GM23338 (cell line): ENCODE results near the gene GDA. TPM values are rescaled to one million over a fixed set of nuclear protein-coding genes. Genes with fewer than 3 reads are reported as not detected.

ENCODE experiments used
- ATAC-seq: fragments of 200-7000 bp; cut with Tn5 transposase; 3 replicates; pipeline ENCODE4 v1.9.1; 2020
- DNase-seq: peaks from one replicate; pipeline ENCODE4 v3.0.0-alpha.2; 2015; ENCODE audit warnings: low spot score
- H2AFZ ChIP-seq: fragments of 200-600 bp; sonication (generic); 2 replicates; pipeline ENCODE4 v1.8.0; 2016; ENCODE audit warnings: antibody characterized with exemption, mild to moderate bottlenecking, moderate library complexity
- H3F3A ChIP-seq: fragments of 200-600 bp; sonication (generic); replicated peaks from 2 replicates; pipeline ENCODE4 v1.8.0; 2017; ENCODE audit warnings: antibody characterized with exemption, mixed run types, low read depth
- H3K27ac ChIP-seq: fragments of 200-600 bp; sonication (generic); 2 replicates; pipeline ENCODE4 v1.6.1; 2016; ENCODE audit warnings: low read depth
- H3K27me3 ChIP-seq: fragments of 200-600 bp; sonication (generic); 2 replicates; pipeline ENCODE4 v1.8.0; 2016; ENCODE audit warnings: mild to moderate bottlenecking, mixed run types, moderate library complexity; ENCODE audit not compliant: insufficient read depth
- H3K36me3 ChIP-seq: fragments of 200-600 bp; sonication (generic); 2 replicates; pipeline ENCODE4 v1.8.0; 2016; ENCODE audit warnings: mild to moderate bottlenecking; ENCODE audit not compliant: insufficient read depth
- H3K4me1 ChIP-seq: fragments of 200-600 bp; sonication (generic); 2 replicates; pipeline ENCODE4 v1.8.0; 2016; ENCODE audit warnings: mild to moderate bottlenecking, moderate library complexity; ENCODE audit not compliant: insufficient read depth
- H3K4me2 ChIP-seq: fragments of 200-600 bp; sonication (generic); 2 replicates; pipeline ENCODE4 v1.7.1; 2017; ENCODE audit warnings: mixed run types
- H3K4me3 ChIP-seq: fragments of 200-600 bp; sonication (generic); 2 replicates; pipeline ENCODE4 v1.6.1; 2016; ENCODE audit warnings: mixed run types
- H3K79me2 ChIP-seq: fragments of 200-600 bp; sonication (generic); replicated peaks from 2 replicates; pipeline ENCODE4 v1.8.0; 2017; ENCODE audit warnings: mild to moderate bottlenecking; ENCODE audit not compliant: insufficient read depth
- H3K9me2 ChIP-seq: fragments of 200-600 bp; sonication (generic); 2 replicates; pipeline ENCODE4 v1.8.0; 2017; ENCODE audit not compliant: insufficient read depth
- H4K20me1 ChIP-seq: fragments of 200-600 bp; sonication (generic); replicated peaks from 2 replicates; pipeline ENCODE4 v1.8.0; 2017; ENCODE audit warnings: mild to moderate bottlenecking; ENCODE audit not compliant: insufficient read depth
- H3K27ac Mint-ChIP-seq: 2 replicates; pipeline ENCODE4 v1.8.0; 2020; ENCODE audit warnings: inconsistent platforms, mild to moderate bottlenecking, moderate library complexity, mixed read lengths
- H3K27me3 Mint-ChIP-seq: 3 replicates; pipeline ENCODE4 v1.8.0; 2022; ENCODE audit warnings: low read depth, mild to moderate bottlenecking, moderate library complexity, mixed read lengths, inconsistent platforms; ENCODE audit not compliant: insufficient read depth, poor library complexity
- H3K36me3 Mint-ChIP-seq: 3 replicates; pipeline ENCODE4 v1.8.0; 2021; ENCODE audit warnings: low read depth, mild to moderate bottlenecking, inconsistent platforms, moderate library complexity, mixed read lengths
- H3K4me1 Mint-ChIP-seq: 3 replicates; pipeline ENCODE4 v1.8.0; 2020; ENCODE audit warnings: mild to moderate bottlenecking, inconsistent platforms, mixed read lengths
- H3K4me3 Mint-ChIP-seq: 3 replicates; pipeline ENCODE4 v1.8.0; 2021; ENCODE audit warnings: moderate library complexity, mild to moderate bottlenecking, inconsistent platforms, mixed read lengths
- H3K9me3 Mint-ChIP-seq: 3 replicates; pipeline ENCODE4 v1.8.0; 2020; ENCODE audit warnings: moderate library complexity, mild to moderate bottlenecking, inconsistent platforms, mixed read lengths
- CREB1 ChIP-seq: fragments of 250-450 bp; sonication (Bioruptor Pico); IDR thresholded peaks from 2 replicates; pipeline ENCODE4 v1.5.0; 2020; ENCODE audit warnings: low read depth, mild to moderate bottlenecking, moderate library complexity
- CTCF ChIP-seq, 2 experiments: fragments of 200-600 bp in 1 of 2; sonication (generic) in 1 of 2; conservative IDR thresholded peaks; 2 replicates each; pipeline versions ENCODE4 v1.5.1 to v1.6.1; 2016 to 2017; ENCODE audit warnings: antibody characterized with exemption in 2 of 2, low read depth in 2 of 2, mild to moderate bottlenecking in 2 of 2, moderate library complexity in 1 of 2
- ETS1 ChIP-seq: IDR thresholded peaks from 2 replicates; pipeline ENCODE4 v1.6.1; 2016; ENCODE audit warnings: antibody characterized with exemption
- EZH2 ChIP-seq: fragments of 200-600 bp; sonication (generic); IDR thresholded peaks from one replicate; pipeline ENCODE4 v1.8.0; 2017; ENCODE audit warnings: antibody characterized with exemption, mild to moderate bottlenecking, low read depth; ENCODE audit not compliant: unreplicated experiment
- EZH2phosphoT487 ChIP-seq: fragments of 200-600 bp; sonication (generic); IDR thresholded peaks from one replicate; pipeline ENCODE4 v1.8.1; 2018; ENCODE audit warnings: antibody characterized with exemption; ENCODE audit not compliant: unreplicated experiment
- JUNB ChIP-seq: IDR thresholded peaks from one replicate; pipeline ENCODE4 v1.6.1; 2016; ENCODE audit warnings: antibody characterized with exemption; ENCODE audit not compliant: unreplicated experiment
- NANOG ChIP-seq: IDR thresholded peaks from 2 replicates; pipeline ENCODE4 v1.6.1; 2016; ENCODE audit warnings: antibody characterized with exemption, borderline replicate concordance
- POLR2AphosphoS5 ChIP-seq: IDR thresholded peaks from 2 replicates; pipeline ENCODE4 v1.6.1; 2016; ENCODE audit warnings: antibody characterized with exemption, low read depth
- REST ChIP-seq: IDR thresholded peaks from one replicate; pipeline ENCODE4 v1.6.1; 2018; ENCODE audit warnings: antibody characterized with exemption; ENCODE audit not compliant: unreplicated experiment
- STAT1 ChIP-seq: IDR thresholded peaks from one replicate; pipeline ENCODE4 v1.6.1; 2016; ENCODE audit warnings: antibody characterized with exemption; ENCODE audit not compliant: unreplicated experiment
- ZNF114 ChIP-seq: fragments of 250-450 bp; sonication (Bioruptor Pico); IDR thresholded peaks from 2 replicates; pipeline ENCODE4 v1.5.0; 2020; ENCODE audit warnings: mild to moderate bottlenecking, moderate library complexity
- ZNF331 ChIP-seq: fragments of 250-450 bp; sonication (Bioruptor Pico); IDR thresholded peaks from 2 replicates; pipeline ENCODE4 v1.5.0; 2020; ENCODE audit warnings: low read depth, mild to moderate bottlenecking, moderate library complexity
- ZNF462 ChIP-seq: fragments of 250-450 bp; sonication (Bioruptor Pico); IDR thresholded peaks from 2 replicates; pipeline ENCODE4 v1.5.0; 2020; ENCODE audit warnings: mild to moderate bottlenecking, moderate library complexity
- polyA plus RNA-seq: library from polyadenylated mRNA; unstranded; fragments of >200 nt; fragmentation: Nextera tagmentation; extraction: Ambion mirVana; gene quantifications from 2 replicates; pipeline ENCODE4 v1.2.1, GENCODE V29; 2016
- total RNA-seq: library from RNA; depleted of rRNA; stranded (reverse); fragments of >200 nt; shearing (Covaris generic); gene quantifications from 2 replicates; pipeline ENCODE4 v1.2.3, GENCODE V29; 2014

Gene GDA
- total and polyA plus RNA-seq, 2 experiments from 2014 or later: 4.0 to 5.8 TPM

GRCh38 chr9:72158680-72159079 lies 9.4 kb downstream of the GDA start:
- H3K36me3 ChIP-seq: no peaks in the 10 kb centered on the region; the same call in 1 of the 2 replicates
- H2AFZ ChIP-seq: no peak overlapping the region
- no peaks in the 10 kb centered on the region for H3K4me1 Mint-ChIP-seq
- H4K20me1 ChIP-seq: no peaks in the 10 kb centered on the region
- H3K36me3 Mint-ChIP-seq: no peaks in the 10 kb centered on the region; the same call in 2 of the 3 replicates
- no peak overlapping the region for H3K27ac Mint-ChIP-seq
- H3K9me2 ChIP-seq: no peaks in the 10 kb centered on the region
- ATAC-seq (no peak), DNase-seq (no peak)
- no peaks in the 10 kb centered on the region for H3K79me2 ChIP-seq
- H3K27me3 ChIP-seq: no peaks in the 10 kb centered on the region
- no peaks in the 10 kb centered on the region for H3F3A ChIP-seq
- H3K4me1 ChIP-seq: no peaks in the 10 kb centered on the region
- TF ChIP-seq ZNF331 (no peak), CREB1 (CRISPR knock-in tag) (no peak), EZH2 (no peak), EZH2phosphoT487 (no peak), STAT1 (no peak), POLR2AphosphoS5 (no peak), JUNB (no peak), REST (no peak), CTCF (conservative IDR thresholded peaks at IDR 0.05; ENCODE audit: low read depth in 2 of 2) (no peak), NANOG (no peak), ZNF114 (no peak), ZNF462 (no peak), ETS1 (no peak)
- H3K27me3 Mint-ChIP-seq: no peaks in the 10 kb centered on the region
- H3K4me3 ChIP-seq: no peak overlapping the region
- H3K9me3 Mint-ChIP-seq: no peaks in the 10 kb centered on the region; the same call in 1 of the 3 replicates
- H3K27ac ChIP-seq: no peak overlapping the region
- H3K4me2 ChIP-seq: no peak overlapping the region
- no peak overlapping the region for H3K4me3 Mint-ChIP-seq
